Skeletal muscle tissue (tissue), 4 donors: ENCODE data around the gene C20orf141. TPM values are rescaled to one million over a fixed set of nuclear protein-coding genes. Genes with fewer than 3 reads are reported as not detected.

Source experiments
- H3K27ac ChIP-seq: one replicate; pipeline ENCODE4 v1.7.0; 2013; ENCODE audit warnings: mild to moderate bottlenecking, low read depth, low read length, inconsistent platforms
- H3K27me3 ChIP-seq, 3 donors: one replicate each; pipeline ENCODE4 v1.7.0; 2013; ENCODE audit warnings: low read length in 3 of 3; ENCODE audit not compliant: control insufficient read depth in 3 of 3, insufficient read depth in 3 of 3
- H3K36me3 ChIP-seq, 3 donors: one replicate each; pipeline ENCODE4 v1.7.0; 2013; ENCODE audit warnings: low read length in 3 of 3; ENCODE audit not compliant: control insufficient read depth in 3 of 3, insufficient read depth in 3 of 3
- H3K4me1 ChIP-seq, 3 donors: one replicate each; pipeline ENCODE4 v1.7.0; 2013; ENCODE audit warnings: low read length in 3 of 3, mild to moderate bottlenecking in 3 of 3; ENCODE audit not compliant: control insufficient read depth in 3 of 3, insufficient read depth in 3 of 3
- H3K4me3 ChIP-seq, 3 donors: one replicate each; pipeline ENCODE4 v1.7.0; 2013; ENCODE audit warnings: low read length in 3 of 3
- H3K9ac ChIP-seq, 3 donors: one replicate each; pipeline ENCODE4 v1.7.0; 2013; ENCODE audit warnings: low read length in 3 of 3, mild to moderate bottlenecking in 3 of 3, moderate library complexity in 2 of 3, low read depth in 1 of 3
- H3K9me3 ChIP-seq, 3 donors: one replicate each; pipeline ENCODE4 v1.7.0; 2013; ENCODE audit warnings: low read length in 3 of 3; ENCODE audit not compliant: control insufficient read depth in 3 of 3
- total RNA-seq: library from RNA; depleted of rRNA; stranded (reverse); fragments of >200 nt; gene quantifications from one replicate; pipeline ENCODE4 v1.2.3, GENCODE V29; 2014
- donor health status: Osteomylitis.

C20orf141 gene
- total RNA-seq, 1 donor from 2014 or later = not detected

DNA sequence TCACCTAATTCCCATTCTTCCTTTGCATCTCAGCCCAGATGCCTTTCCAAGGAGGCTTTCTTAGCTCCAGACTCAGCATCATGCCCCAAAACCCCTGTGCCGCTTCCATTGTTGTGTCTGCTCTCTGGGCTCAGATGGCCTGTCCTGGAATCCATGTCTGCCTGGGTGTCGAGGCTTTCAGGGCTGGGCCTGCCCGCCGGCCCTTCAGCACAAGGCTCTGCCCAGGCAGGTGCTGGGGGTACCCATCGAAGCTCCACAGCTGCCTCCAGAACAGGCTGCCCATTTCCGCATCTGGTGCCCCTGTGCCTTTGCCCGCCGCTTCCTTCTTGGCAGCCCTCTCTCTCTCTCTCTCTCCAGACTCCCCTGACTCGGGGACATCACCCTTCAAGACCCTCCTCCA is 15.5 kb upstream of the C20orf141 start:
- no peaks in the 10 kb centered on the region for H3K36me3 ChIP-seq
- H3K4me1 ChIP-seq = peaks cover 3 to 11% (median 4%) of the 10 kb centered on the region in 3 donors
- H3K27ac ChIP-seq = no peak overlapping the region
- peaks cover 50 to 76% (median 61%) of the 10 kb centered on the region in 3 donors for H3K27me3 ChIP-seq
- no peak overlapping the region for H3K9ac ChIP-seq
- peak overlapping the region in 1 of 3 donors; percentile 26 for H3K4me3 ChIP-seq
- no peaks in the 10 kb centered on the region for H3K9me3 ChIP-seq

DNA sequence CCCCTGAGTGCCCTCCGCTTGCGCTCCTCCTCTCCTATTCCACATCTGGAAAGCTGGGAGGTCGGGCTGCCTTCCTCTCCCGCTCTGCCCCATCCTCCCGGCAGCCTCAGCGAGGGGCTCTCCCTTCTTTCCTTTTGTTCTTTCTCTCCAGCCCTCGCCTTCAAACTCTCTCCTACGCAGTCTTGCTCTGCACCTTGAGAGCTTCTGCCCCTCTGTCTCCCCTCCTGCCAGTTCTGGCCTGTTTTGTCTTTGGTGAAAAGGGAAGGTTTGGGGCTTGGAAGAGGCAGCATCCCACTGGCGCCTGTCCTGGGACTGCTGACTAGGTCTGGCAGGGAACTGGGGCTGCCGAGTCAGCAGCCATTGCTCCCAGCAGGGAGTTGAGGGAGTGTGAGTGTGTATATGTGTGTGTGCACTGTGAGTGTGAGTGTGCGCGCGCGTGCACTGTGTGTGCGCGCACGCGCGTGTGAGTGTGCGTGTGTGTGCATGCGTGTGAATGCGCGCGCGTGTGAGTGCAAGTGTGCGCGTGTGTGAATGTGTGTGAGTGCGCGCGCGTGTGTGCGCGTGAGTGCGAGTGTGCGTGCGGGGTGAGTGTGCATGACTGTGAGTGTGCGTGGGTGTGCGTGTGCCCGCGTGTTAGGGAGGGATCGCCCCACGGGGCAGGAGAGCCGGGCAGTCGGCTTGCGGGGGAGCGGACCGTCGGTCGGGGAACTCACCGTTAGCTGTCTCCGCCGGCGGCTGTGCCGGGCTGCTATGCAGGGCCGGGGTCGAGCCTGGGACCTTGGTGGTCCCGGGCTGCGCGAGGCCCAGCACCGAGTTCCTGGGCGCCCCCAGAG is 14.9 kb upstream of the C20orf141 start:
- peak overlapping the region; percentile 26 to 64 (median 41) for H3K4me3 ChIP-seq
- peaks cover 3 to 11% (median 4%) of the 10 kb centered on the region in 3 donors for H3K4me1 ChIP-seq
- no peaks in the 10 kb centered on the region for H3K9me3 ChIP-seq
- peak overlapping the region in 1 of 3 donors; percentile 43 for H3K9ac ChIP-seq
- peaks cover 49 to 76% (median 64%) of the 10 kb centered on the region in 3 donors for H3K27me3 ChIP-seq
- no peak overlapping the region for H3K27ac ChIP-seq
- no peaks in the 10 kb centered on the region for H3K36me3 ChIP-seq

DNA sequence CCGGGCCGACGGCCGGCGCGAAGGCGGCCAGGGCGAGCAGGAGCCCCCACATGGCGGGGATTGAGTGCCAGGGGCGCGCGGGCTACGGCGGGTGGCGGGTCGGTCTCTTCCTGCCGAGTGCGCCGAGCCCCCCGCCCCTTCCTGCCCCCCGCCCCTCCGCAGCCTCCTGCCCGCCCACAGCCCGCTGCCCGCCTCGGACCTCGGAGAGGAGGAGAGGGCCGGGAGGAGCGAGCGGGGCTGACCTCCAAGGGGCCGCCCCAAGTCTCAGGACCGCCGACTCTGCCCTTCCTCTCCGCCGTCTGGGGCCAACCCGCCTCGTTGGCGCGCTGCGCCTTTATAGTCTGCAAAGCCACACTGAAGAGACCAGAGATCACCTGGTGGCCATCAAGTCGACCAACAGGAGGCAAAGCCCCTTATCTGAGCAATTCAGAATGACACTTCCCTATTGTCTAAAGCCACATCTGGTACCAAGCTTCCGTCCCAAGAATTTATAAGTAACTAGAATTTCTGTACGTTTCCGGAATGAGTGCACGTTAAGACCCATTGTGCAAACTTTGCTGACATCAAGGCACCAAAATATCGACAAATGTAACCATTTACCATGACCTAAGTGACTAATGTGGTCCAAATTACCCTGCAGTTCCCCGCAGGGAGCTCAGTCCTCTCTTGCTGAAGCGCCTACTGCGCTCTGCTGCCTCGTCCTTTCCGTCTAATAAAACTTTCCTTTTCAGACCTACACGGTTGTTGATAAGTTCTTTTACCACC is 14.1 kb upstream of the C20orf141 start, which contains the start of gene CPXM1:
CPXM1 (minus strand) TSS at position 107 of the 765 bp plus-strand sequence; CDS start at position 52, 55 bp downstream.
- Histone ChIP-seq H3K36me3 (no peaks in the 10 kb centered on the region), H3K27me3 (peaks cover 53 to 80% (median 71%) of the 10 kb centered on the region in 3 donors), H3K9ac (peak within 1 kb of the TSS in 1 of 3 donors; percentile 43), H3K4me1 (peaks cover 3 to 11% (median 4%) of the 10 kb centered on the region in 3 donors), H3K27ac (no peak within 1 kb of the TSS), H3K9me3 (no peaks in the 10 kb centered on the region), H3K4me3 (peak within 1 kb of the TSS; percentile 26 to 64 (median 41))

- Histone ChIP-seq H3K36me3 (no peaks in the 10 kb centered on the region), H3K4me1 (peaks cover 3 to 11% (median 4%) of the 10 kb centered on the region in 3 donors), H3K9me3 (no peaks in the 10 kb centered on the region), H3K4me3 (no peak overlapping the region), H3K9ac (no peak overlapping the region), H3K27ac (no peak overlapping the region), H3K27me3 (peaks cover 59 to 80% (median 74%) of the 10 kb centered on the region in 3 donors)
Observed at GRCh38 chr20:2801286-2801728, 13.5 kb upstream of the C20orf141 start.

- H3K27me3 ChIP-seq = peaks cover 51 to 71% (median 67%) of the 10 kb centered on the region in 3 donors
- H3K36me3 ChIP-seq = no peaks in the 10 kb centered on the region
- H3K9me3 ChIP-seq = no peaks in the 10 kb centered on the region
- H3K9ac ChIP-seq = no peak overlapping the region
- H3K4me3 ChIP-seq = no peak overlapping the region
- H3K27ac ChIP-seq = no peak overlapping the region
- peaks cover 3 to 11% (median 4%) of the 10 kb centered on the region in 3 donors for H3K4me1 ChIP-seq
Observed at GRCh38 chr20:2804041-2804828, 10.6 kb upstream of the C20orf141 start.

GRCh38 chr20:2804852-2805688 is 9.7 kb upstream of the C20orf141 start:
- Histone ChIP-seq H3K4me3 (no peak overlapping the region), H3K36me3 (no peaks in the 10 kb centered on the region), H3K27me3 (peaks cover 44 to 63% (median 59%) of the 10 kb centered on the region in 3 donors), H3K9me3 (no peaks in the 10 kb centered on the region), H3K27ac (no peak overlapping the region), H3K4me1 (peaks cover 0 to 6% (median 2%) of the 10 kb centered on the region in 3 donors), H3K9ac (no peak overlapping the region)

GRCh38 chr20:2805689-2806350 is 9.0 kb upstream of the C20orf141 start:
- peaks cover 39 to 62% (median 53%) of the 10 kb centered on the region in 3 donors for H3K27me3 ChIP-seq

DNA sequence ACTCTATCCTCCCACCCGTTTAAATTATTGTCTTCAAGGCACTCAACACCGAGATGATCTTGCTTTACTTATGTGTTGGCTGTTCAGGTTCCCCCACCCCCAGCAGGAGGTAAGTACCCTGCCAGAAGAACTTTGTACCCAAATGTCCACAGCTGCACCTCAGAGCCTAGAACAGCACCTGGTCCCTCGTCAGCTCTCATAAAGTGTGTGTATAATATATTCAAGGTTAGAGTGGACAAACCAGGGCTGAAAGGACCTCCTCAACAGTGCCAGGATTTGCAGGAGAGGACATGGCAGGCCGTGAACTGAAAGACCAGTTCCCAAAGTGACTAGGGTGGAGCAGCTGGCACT is 8.5 kb upstream of the C20orf141 start:
- peaks cover 34 to 56% (median 48%) of the 10 kb centered on the region in 3 donors for H3K27me3 ChIP-seq
- no peak overlapping the region for H3K4me3 ChIP-seq
- peaks cover 0 to 2% (median 0%) of the 10 kb centered on the region in 3 donors for H3K4me1 ChIP-seq
- no peak overlapping the region for H3K9ac ChIP-seq
- H3K9me3 ChIP-seq = no peaks in the 10 kb centered on the region
- no peak overlapping the region for H3K27ac ChIP-seq
- H3K36me3 ChIP-seq = no peaks in the 10 kb centered on the region

More at GRCh38 chr20:2805689-2806350, 9.0 kb upstream of the C20orf141 start:
- Histone ChIP-seq H3K4me3 (no peak overlapping the region), H3K9me3 (no peaks in the 10 kb centered on the region), H3K27ac (no peak overlapping the region), H3K4me1 (peaks cover 0 to 5% (median 0%) of the 10 kb centered on the region in 3 donors), H3K36me3 (no peaks in the 10 kb centered on the region), H3K9ac (no peak overlapping the region)
